ENCODE measurements around the gene DEPDC1B. TPM values are rescaled to one million over a fixed set of nuclear protein-coding genes. Genes with fewer than 3 reads are reported as not detected.

The DEPDC1B gene
- total RNA-seq, 1 donor from 2014 or later: 6.4 TPM

- no peak overlapping the region for H3K4me3 Mint-ChIP-seq (ENCODE audit: unreplicated experiment)
- H3K27ac Mint-ChIP-seq (ENCODE audit: unreplicated experiment): no peak overlapping the region
- no peaks in the 10 kb centered on the region for H3K9me3 Mint-ChIP-seq (ENCODE audit: unreplicated experiment)
- peaks cover 4% of the 10 kb centered on the region for H3K36me3 Mint-ChIP-seq (ENCODE audit: low read depth, unreplicated experiment)
- H3K4me1 Mint-ChIP-seq (ENCODE audit: unreplicated experiment): peaks cover 5% of the 10 kb centered on the region
- no peak for DNase-seq (ENCODE audit: low spot score)
- H3K27me3 Mint-ChIP-seq (ENCODE audit: unreplicated experiment): peaks cover 3% of the 10 kb centered on the region
- TF ChIP-seq CTCF (IDR thresholded peaks at IDR 0.05; ENCODE audit: unreplicated experiment): no peak
Measured at GRCh38 chr5:60710362-60710761, 10.4 kb upstream of the DEPDC1B start.

GRCh38 chr5:60705144-60705543 is 5.2 kb upstream of the DEPDC1B start:
- no peak for DNase-seq (ENCODE audit: low spot score)
- no peaks in the 10 kb centered on the region for H3K36me3 Mint-ChIP-seq (ENCODE audit: low read depth, unreplicated experiment)
- no peaks in the 10 kb centered on the region for H3K9me3 Mint-ChIP-seq (ENCODE audit: unreplicated experiment)
- peaks cover 2% of the 10 kb centered on the region for H3K27me3 Mint-ChIP-seq (ENCODE audit: unreplicated experiment)
- H3K4me1 Mint-ChIP-seq (ENCODE audit: unreplicated experiment): peaks cover 10% of the 10 kb centered on the region
- no peak overlapping the region for H3K4me3 Mint-ChIP-seq (ENCODE audit: unreplicated experiment)
- TF ChIP-seq CTCF (IDR thresholded peaks at IDR 0.05; ENCODE audit: unreplicated experiment): no peak
- H3K27ac Mint-ChIP-seq (ENCODE audit: unreplicated experiment): no peak overlapping the region

GRCh38 chr5:60703944-60704343 is 4.0 kb upstream of the DEPDC1B start:
- Mint-ChIP-seq H3K36me3 (ENCODE audit: low read depth, unreplicated experiment) (peaks cover 3% of the 10 kb centered on the region), H3K27me3 (ENCODE audit: unreplicated experiment) (peaks cover 6% of the 10 kb centered on the region), H3K4me3 (ENCODE audit: unreplicated experiment) (no peak overlapping the region), H3K27ac (ENCODE audit: unreplicated experiment) (no peak overlapping the region), H3K9me3 (ENCODE audit: unreplicated experiment) (no peaks in the 10 kb centered on the region), H3K4me1 (ENCODE audit: unreplicated experiment) (peaks cover 13% of the 10 kb centered on the region)
- no peak for DNase-seq (ENCODE audit: low spot score)
- no peak for TF ChIP-seq CTCF (IDR thresholded peaks at IDR 0.05; ENCODE audit: unreplicated experiment)

- Mint-ChIP-seq H3K36me3 (ENCODE audit: low read depth, unreplicated experiment) (peaks cover 5% of the 10 kb centered on the region), H3K27me3 (ENCODE audit: unreplicated experiment) (peaks cover 6% of the 10 kb centered on the region), H3K4me3 (ENCODE audit: unreplicated experiment) (no peak overlapping the region), H3K27ac (ENCODE audit: unreplicated experiment) (no peak overlapping the region), H3K4me1 (ENCODE audit: unreplicated experiment) (peaks cover 10% of the 10 kb centered on the region), H3K9me3 (ENCODE audit: unreplicated experiment) (no peaks in the 10 kb centered on the region)
- no peak for DNase-seq (ENCODE audit: low spot score)
- no peak for TF ChIP-seq CTCF (IDR thresholded peaks at IDR 0.05; ENCODE audit: unreplicated experiment)
Measured at GRCh38 chr5:60701321-60701968, 1.5 kb upstream of the DEPDC1B start.

- no peak for TF ChIP-seq CTCF (IDR thresholded peaks at IDR 0.05; ENCODE audit: unreplicated experiment)
- Mint-ChIP-seq H3K27ac (ENCODE audit: unreplicated experiment) (peak overlapping the region; percentile 67), H3K27me3 (ENCODE audit: unreplicated experiment) (peaks cover 6% of the 10 kb centered on the region), H3K4me3 (ENCODE audit: unreplicated experiment) (peak overlapping the region; percentile 97), H3K36me3 (ENCODE audit: low read depth, unreplicated experiment) (peaks cover 5% of the 10 kb centered on the region), H3K4me1 (ENCODE audit: unreplicated experiment) (peaks cover 10% of the 10 kb centered on the region), H3K9me3 (ENCODE audit: unreplicated experiment) (no peaks in the 10 kb centered on the region)
- no peak for DNase-seq (ENCODE audit: low spot score)
Measured at GRCh38 chr5:60700416-60700757, 421 bp upstream of the DEPDC1B start.

All from endothelial cell (in vitro differentiated cells).